Breast epithelium (tissue), 3 donors: ENCODE data around the gene COMMD6.

Experiments used
- CTCF ChIP-seq, 3 donors: fragments of 450-650 bp; IDR thresholded peaks; one replicate each; pipeline ENCODE4 v1.5.1; 2016 to 2017; ENCODE audit warnings: antibody characterized with exemption in 3 of 3, mild to moderate bottlenecking in 3 of 3, moderate library complexity in 3 of 3
- POLR2AphosphoS5 ChIP-seq, 3 donors: sonication (generic); formaldehyde crosslinking; IDR thresholded peaks; one replicate each; pipeline ENCODE4 v1.6.1; 2017; ENCODE audit warnings: antibody characterized with exemption in 3 of 3

GRCh38 chr13:75492389-75492788 is 45.3 kb downstream of the COMMD6 start:
- TF ChIP-seq CTCF (IDR thresholded peaks at IDR 0.05) (no peak), POLR2AphosphoS5 (IDR thresholded peaks at IDR 0.05) (no peak)
